ENCODE data around the gene PSEN1.

DNA sequence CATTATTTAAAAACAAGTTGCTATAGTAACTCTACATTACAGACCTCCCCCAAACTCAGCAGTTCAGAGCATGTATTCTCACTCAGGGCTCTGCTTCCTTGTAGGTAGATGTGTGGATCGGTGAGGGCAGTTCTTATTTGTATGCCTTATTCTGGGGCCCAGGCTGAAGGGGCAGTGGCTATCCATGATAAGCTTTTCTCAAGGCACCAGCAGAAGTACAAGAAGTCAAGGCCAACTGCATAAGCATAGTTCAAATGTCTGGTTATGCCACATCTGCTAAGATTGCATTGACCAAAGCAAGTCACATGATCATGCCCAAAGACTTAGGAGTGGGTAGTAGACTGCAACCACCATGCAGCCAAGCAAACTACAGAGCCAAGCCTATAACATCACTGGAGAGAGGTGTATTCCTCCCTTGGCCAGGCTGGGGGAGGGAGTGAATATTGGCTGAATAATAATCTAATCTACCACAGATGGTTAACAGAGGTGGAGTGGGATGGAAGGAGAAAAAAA lies 4.6 kb downstream of the PSEN1 start:
- TF ChIP-seq, protein P1, sequence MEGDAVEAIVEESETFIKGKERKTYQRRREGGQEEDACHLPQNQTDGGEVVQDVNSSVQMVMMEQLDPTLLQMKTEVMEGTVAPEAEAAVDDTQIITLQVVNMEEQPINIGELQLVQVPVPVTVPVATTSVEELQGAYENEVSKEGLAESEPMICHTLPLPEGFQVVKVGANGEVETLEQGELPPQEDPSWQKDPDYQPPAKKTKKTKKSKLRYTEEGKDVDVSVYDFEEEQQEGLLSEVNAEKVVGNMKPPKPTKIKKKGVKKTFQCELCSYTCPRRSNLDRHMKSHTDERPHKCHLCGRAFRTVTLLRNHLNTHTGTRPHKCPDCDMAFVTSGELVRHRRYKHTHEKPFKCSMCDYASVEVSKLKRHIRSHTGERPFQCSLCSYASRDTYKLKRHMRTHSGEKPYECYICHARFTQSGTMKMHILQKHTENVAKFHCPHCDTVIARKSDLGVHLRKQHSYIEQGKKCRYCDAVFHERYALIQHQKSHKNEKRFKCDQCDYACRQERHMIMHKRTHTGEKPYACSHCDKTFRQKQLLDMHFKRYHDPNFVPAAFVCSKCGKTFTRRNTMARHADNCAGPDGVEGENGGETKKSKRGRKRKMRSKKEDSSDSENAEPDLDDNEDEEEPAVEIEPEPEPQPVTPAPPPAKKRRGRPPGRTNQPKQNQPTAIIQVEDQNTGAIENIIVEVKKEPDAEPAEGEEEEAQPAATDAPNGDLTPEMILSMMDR (IDR thresholded peaks at IDR 0.05; ENCODE audit: control extremely low read depth in 1 of 3, insufficient read depth in 1 of 3, low read depth in 1 of 3, low read length in 3 of 3): no peak
- TF ChIP-seq FOSL1 (IDR thresholded peaks at IDR 0.05; ENCODE audit: insufficient read depth, low read depth, low read length) (no peak), POLR2A (IDR thresholded peaks at IDR 0.05; ENCODE audit: control extremely low read depth in 1 of 2, low read depth in 2 of 2, low read length in 2 of 2) (no peak), POLR2AphosphoS5 (IDR thresholded peaks at IDR 0.05; ENCODE audit: low read depth, low read length) (no peak), CEBPB (IDR thresholded peaks at IDR 0.05; ENCODE audit: low read depth, low read length) (no peak), PHF8 (conservative IDR thresholded peaks at IDR 0.05; ENCODE audit: low read depth, low read length) (no peak), CREB1 (IDR thresholded peaks at IDR 0.05) (no peak)
- TF ChIP-seq, protein P2, sequence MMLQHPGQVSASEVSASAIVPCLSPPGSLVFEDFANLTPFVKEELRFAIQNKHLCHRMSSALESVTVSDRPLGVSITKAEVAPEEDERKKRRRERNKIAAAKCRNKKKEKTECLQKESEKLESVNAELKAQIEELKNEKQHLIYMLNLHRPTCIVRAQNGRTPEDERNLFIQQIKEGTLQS (IDR thresholded peaks at IDR 0.05; ENCODE audit: insufficient read depth, low read depth, low read length): no peak
- TF ChIP-seq, protein P3, sequence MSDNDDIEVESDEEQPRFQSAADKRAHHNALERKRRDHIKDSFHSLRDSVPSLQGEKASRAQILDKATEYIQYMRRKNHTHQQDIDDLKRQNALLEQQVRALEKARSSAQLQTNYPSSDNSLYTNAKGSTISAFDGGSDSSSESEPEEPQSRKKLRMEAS (IDR thresholded peaks at IDR 0.05): no peak
- TF ChIP-seq, protein P4, sequence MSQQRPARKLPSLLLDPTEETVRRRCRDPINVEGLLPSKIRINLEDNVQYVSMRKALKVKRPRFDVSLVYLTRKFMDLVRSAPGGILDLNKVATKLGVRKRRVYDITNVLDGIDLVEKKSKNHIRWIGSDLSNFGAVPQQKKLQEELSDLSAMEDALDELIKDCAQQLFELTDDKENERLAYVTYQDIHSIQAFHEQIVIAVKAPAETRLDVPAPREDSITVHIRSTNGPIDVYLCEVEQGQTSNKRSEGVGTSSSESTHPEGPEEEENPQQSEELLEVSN (IDR thresholded peaks at IDR 0.05): no peak

Data from H1 (cell line).